HG03196 (cell line): ENCODE data around the gene CRACDL.

Source experiments
- ATAC-seq: cut with Tn5 transposase; IDR thresholded peaks from one replicate; pipeline ENCODE4 v1.9.1; 2021; ENCODE audit not compliant: unreplicated experiment

The CRACDL gene, protein sequence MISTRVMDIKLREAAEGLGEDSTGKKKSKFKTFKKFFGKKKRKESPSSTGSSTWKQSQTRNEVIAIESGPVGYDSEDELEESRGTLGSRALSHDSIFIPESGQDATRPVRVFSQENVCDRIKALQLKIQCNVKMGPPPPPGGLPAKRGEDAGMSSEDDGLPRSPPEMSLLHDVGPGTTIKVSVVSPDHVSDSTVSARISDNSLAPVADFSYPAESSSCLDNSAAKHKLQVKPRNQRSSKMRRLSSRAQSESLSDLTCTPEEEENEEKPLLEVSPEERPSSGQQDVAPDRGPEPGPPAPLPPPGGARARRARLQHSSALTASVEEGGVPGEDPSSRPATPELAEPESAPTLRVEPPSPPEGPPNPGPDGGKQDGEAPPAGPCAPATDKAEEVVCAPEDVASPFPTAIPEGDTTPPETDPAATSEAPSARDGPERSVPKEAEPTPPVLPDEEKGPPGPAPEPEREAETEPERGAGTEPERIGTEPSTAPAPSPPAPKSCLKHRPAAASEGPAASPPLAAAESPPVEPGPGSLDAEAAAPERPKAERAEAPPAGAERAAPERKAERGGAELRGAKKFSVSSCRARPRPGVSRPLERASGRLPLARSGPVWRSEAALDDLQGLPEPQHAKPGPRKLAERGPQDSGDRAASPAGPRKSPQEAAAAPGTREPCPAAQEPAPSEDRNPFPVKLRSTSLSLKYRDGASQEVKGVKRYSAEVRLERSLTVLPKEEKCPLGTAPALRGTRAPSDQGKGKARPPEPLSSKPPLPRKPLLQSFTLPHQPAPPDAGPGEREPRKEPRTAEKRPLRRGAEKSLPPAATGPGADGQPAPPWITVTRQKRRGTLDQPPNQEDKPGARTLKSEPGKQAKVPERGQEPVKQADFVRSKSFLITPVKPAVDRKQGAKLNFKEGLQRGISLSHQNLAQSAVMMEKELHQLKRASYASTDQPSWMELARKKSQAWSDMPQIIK

DNA sequence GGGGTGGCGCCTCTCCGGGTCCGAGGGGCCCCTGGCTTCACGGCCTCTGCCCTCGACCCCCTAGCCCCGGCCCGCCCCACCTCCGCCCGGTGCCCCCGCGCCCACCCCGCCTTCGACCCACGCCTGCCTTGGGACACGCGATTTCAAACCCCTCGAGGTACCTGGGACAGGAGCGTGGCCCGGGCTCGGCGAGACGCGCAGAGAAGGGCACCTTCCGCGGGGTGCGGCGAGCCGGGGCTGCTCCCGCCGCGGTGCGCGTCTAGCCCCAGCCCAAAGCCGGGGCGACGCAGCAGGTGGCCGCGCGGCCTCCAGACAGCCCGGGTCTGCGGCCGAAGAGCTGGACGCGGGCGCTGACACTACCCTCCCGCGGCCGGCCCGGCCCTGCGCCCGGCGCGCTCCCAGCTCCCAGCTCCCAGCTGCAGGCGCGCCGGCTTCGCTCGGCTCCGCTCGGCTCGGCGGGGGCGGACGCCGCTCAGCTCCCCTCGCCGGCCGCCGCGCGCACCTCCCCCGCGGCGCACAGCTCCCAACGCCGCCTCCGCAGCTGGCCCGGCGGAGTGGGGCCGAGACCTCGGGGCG, at the start of gene CRACDL:
Gene CRACDL (minus strand): TSS at position 449 of the 576 bp plus-strand sequence. CDS start 89,425 bp downstream, outside the sequence.
- no peak for ATAC-seq

GRCh38 chr2:98975611-98976010, 39.6 kb upstream of the CRACDL start:
- no peak for ATAC-seq

GRCh38 chr2:98972582-98973167, 36.6 kb upstream of the CRACDL start:
- no peak for ATAC-seq

GRCh38 chr2:98959810-98960507, 23.9 kb upstream of the CRACDL start:
- ATAC-seq, result no peak

- no peak for ATAC-seq
These were observed 16.9 kb upstream of the CRACDL start for GRCh38 chr2:98952966-98953365.

GRCh38 chr2:98948956-98949739, 13.1 kb upstream of the CRACDL start:
- ATAC-seq, result no peak

DNA sequence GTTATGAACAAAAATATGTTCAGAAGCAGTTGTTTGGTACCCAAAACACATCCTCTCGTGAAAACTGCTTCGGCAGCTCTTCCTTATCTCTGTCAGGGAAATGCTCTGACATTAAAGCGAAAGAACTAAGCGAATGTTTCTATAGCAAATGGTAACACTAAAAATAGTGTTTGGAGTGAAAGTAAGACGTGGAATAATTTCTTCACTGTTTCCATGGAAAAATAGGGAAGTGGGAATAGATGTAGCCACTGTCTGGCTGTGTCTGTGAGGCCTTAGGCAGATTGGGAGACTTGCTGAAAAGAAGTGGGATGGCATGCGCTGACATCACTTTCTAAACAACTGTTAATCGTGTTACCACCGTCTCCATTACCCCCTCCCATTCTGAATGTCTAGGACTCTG, 11.5 kb upstream of the CRACDL start:
- ATAC-seq, result no peak

DNA sequence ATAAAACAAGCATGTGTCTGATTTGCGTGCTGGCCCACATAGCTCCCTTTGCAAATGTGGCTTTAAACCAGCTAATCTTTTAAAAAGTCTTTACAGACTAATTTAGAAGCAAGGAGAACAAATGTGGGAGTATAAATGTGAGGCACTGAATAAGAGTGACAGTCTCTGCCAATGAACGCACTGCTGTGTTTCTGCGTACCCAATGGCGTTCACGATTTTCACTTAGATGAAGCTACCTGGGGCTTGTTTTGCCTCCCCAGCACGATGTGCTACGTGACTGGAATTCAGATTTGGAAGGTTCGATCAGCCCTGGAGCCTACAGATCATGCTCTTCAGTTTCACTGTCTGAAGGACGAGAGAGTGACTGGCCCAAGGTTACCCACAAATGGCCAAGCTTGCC, 10.8 kb upstream of the CRACDL start:
- ATAC-seq, result no peak

DNA sequence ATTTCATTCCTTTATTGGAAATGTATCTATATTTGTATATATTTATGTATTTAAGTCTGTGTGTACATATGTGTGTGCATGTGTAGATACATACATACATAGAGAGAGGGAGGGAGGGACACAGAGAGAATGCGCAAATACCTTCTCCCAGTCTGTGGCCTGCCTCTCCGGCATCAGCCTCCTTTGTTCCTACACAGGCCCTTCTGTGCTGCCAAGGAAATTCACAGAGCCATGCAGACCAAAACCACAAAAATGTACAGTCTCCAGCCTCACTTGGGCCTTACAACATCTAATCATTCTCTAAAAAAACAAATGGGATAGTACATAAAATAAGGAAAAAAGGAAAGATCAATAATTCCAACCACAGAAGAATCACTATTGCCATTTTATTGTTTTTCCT, 8.8 kb upstream of the CRACDL start:
- ATAC-seq, result no peak

- ATAC-seq, result no peak
These were observed 4.1 kb upstream of the CRACDL start for GRCh38 chr2:98940102-98940501.

DNA sequence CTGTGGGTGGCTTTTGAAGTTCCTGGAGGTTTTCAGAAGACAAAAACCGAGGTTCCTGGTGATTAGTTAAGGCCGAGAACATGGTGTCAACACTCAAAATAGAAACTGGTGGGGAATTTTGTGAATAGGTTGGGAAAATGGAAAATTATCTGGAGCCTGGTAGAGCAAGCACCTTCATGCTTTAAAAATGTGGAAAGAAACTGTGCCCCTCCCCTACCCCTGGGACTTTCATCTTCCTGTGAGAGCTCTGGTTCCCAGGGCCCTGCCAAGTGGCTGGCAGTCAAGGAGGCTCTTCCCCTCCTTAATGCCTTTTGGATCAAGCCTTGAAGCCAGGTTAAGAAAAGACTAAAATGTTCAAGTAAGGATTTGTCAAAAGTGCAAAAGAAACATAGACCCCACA, 1.9 kb upstream of the CRACDL start:
- ATAC-seq, result no peak

DNA sequence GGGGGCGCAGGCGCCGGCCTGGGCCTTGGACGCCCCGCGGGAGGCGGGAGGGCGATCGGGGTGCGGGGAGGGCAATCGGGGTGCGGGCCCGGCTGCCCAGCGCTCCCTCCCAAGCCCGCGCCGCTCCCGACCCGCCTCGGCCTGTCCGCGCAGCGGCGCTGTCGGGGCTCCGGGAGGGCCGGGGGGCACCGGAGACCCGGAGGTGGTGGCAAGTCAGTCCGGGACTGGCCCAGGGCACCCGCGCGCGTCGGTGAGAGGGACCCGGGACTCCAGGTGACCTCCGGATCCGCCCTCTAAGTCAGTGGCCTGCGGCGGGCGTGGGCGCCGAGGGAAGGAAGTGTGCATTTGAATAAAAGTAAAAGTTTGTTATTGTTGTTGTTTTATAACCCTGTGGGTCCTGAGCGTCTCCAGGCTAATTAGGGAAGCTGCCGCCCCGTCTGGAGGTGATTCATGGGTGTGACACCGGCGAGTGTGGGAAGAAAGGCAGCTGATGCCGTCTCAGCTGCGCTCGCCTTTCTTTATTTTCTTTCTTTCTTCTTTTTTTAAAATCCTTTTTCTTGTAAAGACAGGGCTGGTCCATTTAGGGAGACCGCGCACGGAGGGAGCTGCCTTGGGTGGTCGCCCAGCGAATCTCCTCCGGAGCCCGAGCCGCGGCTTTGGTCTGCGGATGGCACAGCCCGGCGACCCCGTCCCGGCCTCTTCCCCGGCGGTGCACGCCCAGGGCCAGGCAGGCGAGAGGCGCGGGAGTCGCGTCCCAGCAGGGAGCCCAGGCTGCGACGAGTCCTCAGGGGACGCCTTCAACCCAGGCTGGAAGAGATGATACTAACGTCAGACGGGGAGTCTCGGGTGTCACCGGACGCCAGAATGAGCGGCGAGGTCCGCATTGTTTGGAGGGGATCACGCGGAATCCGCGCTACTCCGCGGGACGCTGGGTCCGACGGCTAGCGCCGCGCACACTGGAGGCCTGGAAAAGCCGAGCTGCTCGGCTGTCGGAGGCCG, 627 bp upstream of the CRACDL start:
- ATAC-seq, result no peak

- ATAC-seq, result no peak
These were observed 784 bp downstream of the CRACDL start for GRCh38 chr2:98935111-98935770.

DNA sequence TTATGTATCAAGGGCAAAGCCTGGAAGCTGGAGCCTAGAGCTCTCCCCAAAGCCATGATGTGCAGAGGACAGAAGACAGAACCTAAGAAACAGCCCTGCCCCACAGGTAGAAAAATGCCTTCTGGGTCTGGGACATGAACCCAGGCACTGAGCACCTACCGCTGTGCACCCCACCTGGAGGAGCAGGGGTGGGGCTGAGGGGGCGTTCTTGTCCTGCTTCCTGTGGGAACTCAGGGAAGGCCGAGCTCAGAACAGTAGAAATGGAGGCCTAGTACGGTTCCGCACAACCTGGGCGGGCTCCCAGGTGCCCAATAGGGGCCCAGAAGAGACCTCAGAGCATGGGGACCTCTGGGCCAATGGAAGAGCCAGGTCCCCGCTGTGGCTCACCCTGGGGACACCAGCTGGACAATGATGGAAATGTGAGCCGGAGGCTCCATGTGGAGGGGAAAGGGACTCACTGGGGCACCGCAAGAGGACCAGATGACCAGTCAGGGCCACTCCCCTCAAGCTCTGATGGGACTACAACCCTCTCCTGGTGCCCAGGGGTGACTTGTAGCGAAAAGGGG, 3.2 kb downstream of the CRACDL start:
- no peak for ATAC-seq

DNA sequence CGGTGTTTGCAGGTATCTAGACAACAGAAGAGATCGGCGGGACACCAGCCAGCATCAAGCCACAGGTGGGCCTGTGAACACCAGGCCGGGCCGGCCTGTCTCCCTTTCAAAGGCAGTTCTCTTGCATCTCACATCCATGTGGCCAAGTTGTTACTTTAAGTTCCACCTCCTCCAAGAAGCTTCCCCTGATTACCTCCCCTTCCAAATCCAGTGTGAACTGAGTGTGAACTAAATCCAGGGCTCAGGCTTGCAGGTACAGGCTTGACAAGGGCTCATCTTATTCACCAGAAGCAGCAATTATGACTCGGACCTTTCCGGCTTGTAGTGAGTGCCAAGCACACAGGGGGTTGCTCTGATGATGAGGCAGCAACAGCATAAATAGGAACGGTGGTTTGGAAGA, 3.9 kb downstream of the CRACDL start:
- ATAC-seq, result no peak

DNA sequence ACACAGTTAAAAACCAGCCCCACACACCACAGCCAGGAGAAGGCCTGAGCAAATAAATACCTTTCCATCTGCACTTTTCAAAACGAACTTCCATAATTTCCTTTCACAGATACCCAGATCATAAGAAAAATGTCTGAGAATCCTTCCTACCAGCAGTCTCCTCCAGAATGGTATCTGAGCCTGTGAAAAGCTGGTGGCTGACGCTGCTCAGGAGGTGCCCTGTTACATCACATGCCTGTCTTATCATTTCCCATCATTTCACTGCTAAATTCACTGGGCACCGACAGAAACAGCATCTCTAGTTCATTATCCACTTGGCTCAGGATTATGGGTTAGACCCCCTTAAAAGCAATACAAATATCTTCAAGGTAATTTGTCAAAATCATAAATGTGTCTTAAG, 4.4 kb downstream of the CRACDL start:
- no peak for ATAC-seq

DNA sequence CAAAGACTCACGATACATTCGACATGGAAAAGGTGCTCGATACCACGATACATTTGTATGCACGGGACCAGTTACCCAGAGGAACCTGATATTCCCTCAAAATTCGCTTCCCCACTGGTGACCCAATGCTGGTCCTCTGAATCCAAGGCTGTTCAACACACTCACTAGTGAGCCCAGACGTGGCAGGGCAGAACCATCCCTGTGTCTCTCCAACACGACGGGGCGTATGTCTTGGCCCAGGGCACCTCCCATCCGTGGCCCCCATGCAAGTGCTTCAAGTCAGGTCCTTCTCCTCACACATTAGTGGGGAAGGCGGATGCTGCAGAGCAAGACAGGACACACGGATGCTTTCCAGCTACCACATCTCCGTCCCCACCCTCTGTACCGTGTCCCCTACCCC, 6.1 kb downstream of the CRACDL start:
- ATAC-seq, result no peak

DNA sequence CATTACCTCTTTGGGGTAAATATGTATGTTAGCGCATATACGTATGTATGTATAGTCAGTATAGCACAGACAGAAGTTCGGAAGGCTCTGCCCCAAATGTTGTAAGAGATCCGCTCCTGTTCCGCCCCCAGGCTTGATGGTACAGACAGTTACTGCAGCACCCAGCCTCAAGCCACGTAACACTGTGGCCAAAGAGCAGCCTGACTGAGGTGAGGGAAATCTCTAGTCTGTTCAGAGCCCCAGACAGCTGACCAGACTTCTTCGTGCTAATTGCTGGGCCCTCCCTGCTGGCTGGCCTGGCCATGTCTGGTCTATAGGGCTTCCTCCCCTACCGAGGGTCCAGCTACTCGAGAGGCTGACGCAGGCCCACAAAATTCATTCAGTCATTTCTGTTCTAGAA, 7.8 kb downstream of the CRACDL start:
- ATAC-seq, result no peak
